NCI-H524 (cell line): ENCODE measurements around the gene SIL1.
"Not testable (repeated sequence)": the region's sequence is repeated elsewhere in the genome, so short reads cannot be mapped to it uniquely, and the experiment has no call there.

Experiments used
- DNase-seq, 2 experiments: peaks; one replicate each; lab custom pipeline; 2025; lab: John Stamatoyannopoulos, UW

SIL1 gene

GRCh38 chr5:139108063-139108824, 89.9 kb downstream of the SIL1 start:
- DNase-seq, result peak in 1 of 2 experiments; percentile 51

DNA sequence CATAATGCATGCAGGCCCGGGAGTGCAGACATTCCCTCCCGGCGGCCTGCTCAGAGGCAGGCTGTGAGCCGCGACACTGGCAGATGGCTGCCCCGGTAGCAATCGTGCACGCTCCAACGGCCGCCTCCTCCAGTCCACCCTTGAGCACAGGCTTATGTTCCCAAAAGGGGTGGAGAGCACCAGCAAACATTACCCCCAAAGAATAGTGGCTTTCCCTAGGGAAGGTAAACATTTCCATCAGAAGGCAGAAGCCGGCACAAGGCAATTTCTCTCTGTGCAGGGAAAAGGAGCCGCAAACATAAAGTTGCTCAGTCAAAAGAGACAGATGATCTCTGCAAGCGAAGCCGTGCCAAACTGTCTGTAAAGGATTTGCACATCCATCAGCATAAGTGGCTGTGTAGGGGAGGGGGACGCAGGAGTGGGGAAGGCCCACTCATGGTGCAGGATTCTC, 92.5 kb downstream of the SIL1 start:
- peak; percentile 81 to 93 for DNase-seq

DNA sequence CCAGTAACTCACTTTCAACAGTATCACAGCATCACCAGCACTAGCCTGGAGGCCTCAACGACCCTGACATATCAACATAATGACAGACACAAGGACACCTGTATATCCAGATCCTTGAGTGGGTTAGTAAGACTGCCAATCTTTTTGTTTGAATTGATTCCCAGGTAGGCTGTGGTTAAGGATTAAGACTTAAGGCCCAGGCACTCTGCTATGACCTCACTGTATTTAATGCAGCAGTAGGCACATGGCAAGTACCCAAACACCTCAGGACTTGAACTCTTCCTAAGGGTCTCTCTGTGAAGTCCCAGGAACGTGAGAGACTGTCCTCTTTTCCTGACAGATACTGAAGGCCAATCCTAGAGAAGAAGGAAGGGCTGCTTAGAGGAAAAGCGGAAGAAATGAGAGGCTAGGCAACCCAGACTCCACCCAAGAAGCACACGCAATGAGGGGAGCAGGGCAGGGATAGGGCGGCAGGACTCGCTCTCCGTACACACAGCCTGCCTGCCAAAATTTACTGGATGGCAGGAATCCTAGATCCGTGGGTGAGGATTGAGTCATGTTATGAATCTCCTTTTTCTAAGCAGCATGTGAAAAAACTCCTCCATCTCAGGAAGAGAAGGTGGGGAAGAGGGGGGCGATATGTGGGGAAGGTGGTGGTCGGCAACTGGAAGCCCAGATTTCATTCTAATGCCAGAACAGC, 93.4 kb downstream of the SIL1 start:
- DNase-seq, result peak in 1 of 2 experiments; percentile 44

DNA sequence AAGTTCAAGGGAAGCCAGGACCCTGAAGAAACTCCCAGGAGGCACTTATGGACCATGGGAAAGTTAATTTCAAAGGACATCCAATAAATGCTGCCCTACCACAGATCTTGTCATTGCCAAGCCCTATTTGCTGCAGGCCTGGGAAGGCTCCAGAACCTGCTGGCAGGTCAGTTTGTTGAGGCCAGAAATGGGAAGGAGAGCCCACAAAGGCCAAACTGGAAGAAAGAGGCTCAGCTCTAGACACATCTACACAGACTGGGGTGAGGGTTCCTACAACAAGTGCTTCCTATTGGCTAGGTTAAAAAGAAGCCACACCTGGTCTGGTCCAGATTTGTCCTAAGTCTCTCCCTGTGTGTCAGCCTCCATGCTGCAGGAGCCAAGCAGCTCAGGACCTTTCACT, 94.4 kb downstream of the SIL1 start:
- DNase-seq, result no peak

- DNase-seq, result no peak
Measured at GRCh38 chr5:139100825-139101224, 97.3 kb downstream of the SIL1 start.

GRCh38 chr5:139094154-139095131, 103.7 kb downstream of the SIL1 start:
- DNase-seq, result no peak

GRCh38 chr5:139092741-139093343, 105.3 kb downstream of the SIL1 start:
- no peak for DNase-seq

DNA sequence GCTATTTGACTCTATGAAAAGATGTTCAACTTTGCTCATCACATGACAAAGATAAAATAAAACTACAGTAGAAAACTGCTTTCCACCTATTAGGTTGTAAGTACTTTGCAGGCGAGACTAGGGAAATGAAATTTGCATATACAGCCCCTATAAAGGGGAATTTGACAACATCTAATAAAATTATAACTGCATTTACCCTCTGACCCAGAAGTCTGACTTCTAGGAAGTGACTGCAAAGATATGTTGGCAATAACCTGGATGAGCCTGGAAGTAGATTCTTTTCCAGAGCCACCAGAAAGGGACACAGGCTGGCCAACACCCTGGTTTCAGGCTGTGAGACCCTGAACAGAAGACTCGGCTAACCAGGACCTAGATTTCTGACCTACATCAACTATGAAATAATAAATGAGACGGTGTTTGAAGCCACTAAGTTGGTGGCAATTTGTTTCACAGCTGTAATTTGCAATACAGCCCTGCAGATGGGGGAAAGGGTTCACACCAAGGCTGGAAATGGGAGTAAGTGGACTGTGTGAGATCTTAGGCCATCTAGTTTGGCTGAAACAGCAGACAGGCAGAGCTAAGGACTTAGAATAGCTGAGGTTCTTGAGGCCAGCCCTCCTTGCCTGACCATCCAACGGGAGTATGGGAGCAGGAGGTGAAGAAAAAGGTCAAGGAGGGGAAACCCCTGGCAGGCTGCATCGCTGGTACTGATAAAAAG, 106.6 kb downstream of the SIL1 start:
- peak in 1 of 2 experiments; percentile 60 for DNase-seq

- DNase-seq, result no peak
Measured at GRCh38 chr5:139090581-139090980, 107.6 kb downstream of the SIL1 start.

DNA sequence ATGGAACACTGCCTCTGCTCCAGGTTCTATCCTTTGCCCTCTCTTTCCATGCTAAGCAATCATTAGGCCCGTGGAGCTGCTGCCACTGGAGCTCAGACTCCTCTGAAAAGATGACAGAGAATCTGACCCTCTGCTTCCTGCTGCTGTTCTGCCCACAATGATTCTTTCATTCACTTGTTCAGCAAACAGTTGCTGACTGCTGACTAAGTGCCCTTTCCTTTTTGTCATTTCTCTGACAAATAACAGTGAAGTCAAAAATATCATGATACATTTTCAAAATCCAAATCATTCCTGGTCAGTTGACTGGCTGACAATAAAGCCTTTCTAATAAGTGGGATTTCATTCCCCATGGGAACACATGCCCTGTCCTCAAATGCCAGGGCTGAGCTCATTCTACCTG, 110.1 kb downstream of the SIL1 start:
- DNase-seq, result no peak

DNA sequence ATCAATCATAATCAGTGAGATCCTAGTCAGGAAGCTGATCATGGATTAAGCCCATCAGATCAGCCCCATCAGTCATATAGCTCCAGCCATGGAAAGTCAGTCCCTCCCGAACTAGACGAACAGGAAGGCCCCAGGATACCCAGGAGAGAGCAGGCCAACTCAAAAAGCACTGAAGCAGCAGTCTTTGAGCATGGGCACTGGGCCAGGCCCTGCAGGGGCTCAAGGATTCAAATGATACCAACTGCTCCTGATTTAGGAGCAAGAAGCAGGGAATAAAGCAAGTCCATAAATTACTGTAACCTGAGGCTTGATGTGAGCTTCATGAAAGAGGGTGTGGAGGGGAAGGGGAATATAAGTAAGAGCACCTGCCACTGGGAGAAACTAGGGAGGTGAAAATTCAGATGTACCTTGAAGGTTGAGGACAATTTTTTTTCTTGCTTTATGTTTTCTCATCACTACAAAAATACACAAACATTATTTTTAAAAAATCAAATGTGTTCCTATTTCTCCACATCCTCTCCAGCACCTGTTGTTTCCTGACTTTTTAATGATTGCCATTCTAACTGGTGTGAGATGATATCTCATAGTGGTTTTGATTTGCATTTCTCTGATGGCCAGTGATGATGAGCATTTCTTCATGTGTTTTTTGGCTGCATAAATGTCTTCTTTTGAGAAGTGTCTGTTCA, 115.2 kb downstream of the SIL1 start:
- DNase-seq, result peak in 1 of 2 experiments; percentile 4

- no peak for DNase-seq
Measured at GRCh38 chr5:139079991-139080610, 118.1 kb downstream of the SIL1 start.

DNA sequence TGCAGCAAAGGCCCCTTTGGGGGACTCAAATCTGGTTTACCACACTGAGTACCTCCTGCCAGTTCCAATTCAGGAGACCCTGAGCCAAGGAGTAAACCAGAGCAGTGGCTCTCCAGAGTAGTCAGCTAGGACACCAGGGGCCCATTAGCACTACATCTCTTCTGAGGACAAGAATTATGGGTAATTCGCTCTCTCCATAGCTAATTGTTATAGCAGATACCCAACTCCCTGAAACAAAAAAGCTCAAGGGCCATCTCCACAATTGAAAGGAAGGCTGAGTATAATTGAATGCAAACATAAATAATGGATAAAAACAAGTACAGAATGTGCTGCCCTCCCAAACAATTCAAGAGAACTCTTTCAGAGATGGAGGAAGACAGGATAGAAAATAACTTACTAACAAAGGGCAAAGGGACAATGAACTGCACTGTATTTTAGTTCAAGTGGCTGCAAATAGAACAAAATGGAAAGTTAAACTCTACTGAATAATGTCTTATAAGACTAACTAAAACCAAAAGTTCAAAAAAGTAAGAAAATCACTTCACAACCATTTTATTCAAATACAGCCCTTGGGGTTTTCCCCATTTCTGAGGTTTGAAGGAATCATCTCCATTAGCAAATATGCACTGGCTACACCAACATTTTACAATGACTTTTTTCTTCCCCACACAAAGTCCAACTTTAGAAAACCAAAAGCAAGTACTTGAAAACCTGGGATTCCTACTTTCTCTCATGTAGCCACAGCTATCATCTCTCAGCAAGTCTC, 118.8 kb downstream of the SIL1 start:
- no peak for DNase-seq

DNA sequence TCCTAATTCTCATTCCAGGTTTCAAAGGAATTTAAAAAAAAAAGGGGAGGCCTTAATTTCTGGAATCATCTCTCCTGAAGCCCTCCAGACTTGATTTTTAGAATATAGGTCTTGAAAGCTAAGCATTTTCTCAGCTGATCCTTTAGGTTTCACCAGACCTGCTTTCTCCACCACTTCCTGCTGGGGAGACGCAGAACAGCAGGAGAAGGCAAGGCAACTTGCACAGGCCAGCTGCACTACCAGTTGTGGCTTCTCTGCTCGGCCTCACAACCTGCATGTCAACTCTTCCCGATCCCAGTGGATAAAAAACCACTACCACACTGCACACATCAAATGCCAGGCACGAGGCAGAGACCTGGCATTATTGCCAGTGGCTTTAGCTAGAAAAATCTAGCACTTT, 119.8 kb downstream of the SIL1 start:
- no peak for DNase-seq

DNA sequence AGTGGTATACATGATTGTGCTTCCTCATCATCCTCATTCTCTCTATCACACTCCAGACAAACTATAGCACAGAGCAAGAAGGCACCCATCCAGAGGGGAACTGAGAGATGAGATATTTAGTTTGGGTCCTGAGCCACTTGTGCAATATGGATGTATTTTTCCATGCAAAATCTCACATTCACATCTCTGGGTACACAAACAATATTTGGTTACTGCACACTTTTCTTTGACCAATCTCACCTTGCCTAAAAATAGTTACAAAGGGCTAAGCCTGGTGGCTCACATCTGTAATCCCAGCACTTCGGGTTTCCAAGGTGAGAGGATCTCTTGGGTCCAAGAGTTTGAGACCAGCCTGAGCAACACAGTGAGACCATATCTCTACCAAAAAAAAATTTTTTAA, 120.3 kb downstream of the SIL1 start:
- DNase-seq, result no peak

GRCh38 chr5:139076111-139076510, 122.1 kb downstream of the SIL1 start:
- DNase-seq, result no peak

DNA sequence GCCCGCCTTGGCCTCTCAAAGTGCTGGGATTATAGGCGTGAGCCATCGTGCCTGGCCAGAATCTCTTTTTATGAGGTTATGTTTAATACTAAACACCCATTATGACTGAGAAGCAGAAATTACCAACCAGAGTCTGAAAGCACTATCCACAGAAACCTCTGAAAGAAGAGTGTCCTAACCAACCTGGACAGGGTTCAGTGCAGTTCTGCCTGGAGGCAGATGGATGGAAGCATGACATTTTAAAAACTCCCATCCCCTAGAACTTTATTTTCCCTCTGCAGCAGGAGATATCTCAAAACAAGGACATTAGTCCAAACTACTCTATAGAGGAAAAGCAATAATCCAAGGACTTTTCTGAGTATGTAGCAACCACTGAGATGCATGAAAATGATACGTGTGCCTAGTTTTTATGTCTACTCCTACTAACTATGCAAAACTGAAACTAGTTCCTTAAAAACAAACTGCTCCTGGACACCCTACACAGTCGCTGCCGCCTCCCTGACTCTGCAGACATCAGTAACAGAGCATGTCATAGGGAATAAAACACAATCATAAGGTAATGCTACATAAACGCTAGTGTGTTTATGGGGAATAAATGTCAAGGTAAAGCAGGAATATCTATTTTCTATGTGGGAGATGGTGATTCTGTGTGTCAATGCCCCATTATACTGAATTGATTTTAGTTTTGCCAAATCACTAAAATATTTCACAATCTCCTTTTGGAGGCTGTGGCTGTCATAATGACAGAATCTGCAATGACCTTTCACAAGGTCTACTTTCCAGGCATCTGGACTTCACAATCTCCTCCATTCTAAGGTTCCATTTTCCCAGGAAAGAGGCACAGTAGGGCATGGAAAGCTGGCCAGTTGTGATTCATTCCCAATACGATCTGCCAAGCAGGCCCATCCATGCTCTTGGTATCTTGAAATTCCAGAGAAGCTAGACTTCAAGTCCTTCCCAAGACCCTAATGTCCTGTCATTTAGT, 122.8 kb downstream of the SIL1 start:
- no peak for DNase-seq

GRCh38 chr5:139073956-139074355, 124.2 kb downstream of the SIL1 start:
- not testable (repeated sequence) for DNase-seq
